ENCODE data around the gene MYO3B.

DNA sequence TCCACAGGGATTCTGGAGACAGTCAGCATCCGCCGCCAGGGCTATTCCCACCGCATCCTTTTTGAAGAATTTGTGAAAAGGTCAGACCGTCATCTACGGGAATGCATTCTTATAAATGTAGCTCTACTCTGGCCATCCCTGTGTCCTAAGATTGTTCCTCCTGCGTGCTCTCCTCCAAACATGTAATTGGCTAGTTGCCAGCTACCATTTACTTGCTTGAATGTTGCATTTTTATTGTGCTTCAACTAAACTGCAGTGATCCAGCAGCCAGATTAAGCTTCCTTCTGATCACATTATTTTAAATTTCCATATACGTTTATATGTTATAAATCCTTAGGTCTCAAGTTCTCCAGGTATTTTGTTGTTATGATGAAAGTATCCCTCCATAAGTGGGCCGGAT, 288.7 kb downstream of the MYO3B start:
- TF ChIP-seq, protein P1, sequence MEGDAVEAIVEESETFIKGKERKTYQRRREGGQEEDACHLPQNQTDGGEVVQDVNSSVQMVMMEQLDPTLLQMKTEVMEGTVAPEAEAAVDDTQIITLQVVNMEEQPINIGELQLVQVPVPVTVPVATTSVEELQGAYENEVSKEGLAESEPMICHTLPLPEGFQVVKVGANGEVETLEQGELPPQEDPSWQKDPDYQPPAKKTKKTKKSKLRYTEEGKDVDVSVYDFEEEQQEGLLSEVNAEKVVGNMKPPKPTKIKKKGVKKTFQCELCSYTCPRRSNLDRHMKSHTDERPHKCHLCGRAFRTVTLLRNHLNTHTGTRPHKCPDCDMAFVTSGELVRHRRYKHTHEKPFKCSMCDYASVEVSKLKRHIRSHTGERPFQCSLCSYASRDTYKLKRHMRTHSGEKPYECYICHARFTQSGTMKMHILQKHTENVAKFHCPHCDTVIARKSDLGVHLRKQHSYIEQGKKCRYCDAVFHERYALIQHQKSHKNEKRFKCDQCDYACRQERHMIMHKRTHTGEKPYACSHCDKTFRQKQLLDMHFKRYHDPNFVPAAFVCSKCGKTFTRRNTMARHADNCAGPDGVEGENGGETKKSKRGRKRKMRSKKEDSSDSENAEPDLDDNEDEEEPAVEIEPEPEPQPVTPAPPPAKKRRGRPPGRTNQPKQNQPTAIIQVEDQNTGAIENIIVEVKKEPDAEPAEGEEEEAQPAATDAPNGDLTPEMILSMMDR (IDR thresholded peaks at IDR 0.05) = no peak
- TF ChIP-seq ELF1 (IDR thresholded peaks at IDR 0.05) (no peak), JUND (IDR thresholded peaks at IDR 0.05) (no peak)

Measured in SK-N-SH (cell line).